Measurements from ENCODE around the gene DPH6.
A peak's percentile ranks its signal among the peaks of the same experiment; 100 is the strongest.

DPH6 gene

DNA sequence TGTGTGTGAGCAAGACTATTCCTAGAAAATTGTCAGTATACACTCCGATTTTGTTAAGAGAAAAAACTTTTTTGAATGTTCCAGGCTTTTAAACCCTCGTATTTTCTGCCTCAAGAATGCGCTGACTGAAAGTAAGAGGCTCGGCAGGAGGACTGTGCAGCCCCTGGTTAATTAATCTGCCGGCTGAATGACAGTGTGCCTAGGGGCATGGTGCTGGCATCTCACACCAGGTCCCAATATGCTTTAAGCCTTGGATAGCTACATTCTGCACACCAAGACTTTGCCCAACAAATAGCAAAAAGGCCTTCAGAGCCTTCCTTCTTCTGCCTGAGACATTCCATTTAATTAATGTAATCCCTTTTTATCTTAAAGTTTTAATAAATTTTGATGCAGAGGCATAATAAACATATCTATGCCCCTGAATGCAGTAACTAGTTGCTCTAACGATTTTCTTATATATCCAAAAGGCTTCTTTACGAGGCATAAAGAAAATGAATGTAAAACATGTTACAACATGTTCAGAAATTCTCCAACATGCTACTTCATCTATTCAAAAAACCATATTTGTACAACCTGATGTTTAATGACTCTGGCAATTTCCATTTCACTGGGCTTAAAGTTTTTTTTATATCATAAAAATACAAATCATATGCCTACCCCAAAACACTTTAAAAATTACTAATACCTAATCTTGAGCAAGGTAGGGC lies 37.9 kb downstream of the DPH6 start:
- Histone ChIP-seq H3K27me3 (ENCODE audit: insufficient read depth, low read length) (no peaks in the 10 kb centered on the region), H3K4me3 (ENCODE audit: low read depth, low read length) (no peak overlapping the region), H3K27ac (ENCODE audit: low read depth, low read length) (no peak overlapping the region), H2AFZ (ENCODE audit: low read length, unreplicated experiment) (peak overlapping the region; percentile 48), H3K79me2 (ENCODE audit: control insufficient read depth, insufficient read depth, low read length, unreplicated experiment) (no peaks in the 10 kb centered on the region), H3K36me3 (ENCODE audit: insufficient read depth, low read length) (no peaks in the 10 kb centered on the region), H3K4me1 (ENCODE audit: control insufficient read depth, insufficient read depth, low read length, unreplicated experiment) (peaks cover 5% of the 10 kb centered on the region)

- Histone ChIP-seq H3K4me1 (ENCODE audit: control insufficient read depth, insufficient read depth, low read length, unreplicated experiment) (peaks cover 5% of the 10 kb centered on the region), H3K27ac (ENCODE audit: low read depth, low read length) (no peak overlapping the region)
Measured at GRCh38 chr15:35506272-35506870, 39.6 kb downstream of the DPH6 start.

DNA sequence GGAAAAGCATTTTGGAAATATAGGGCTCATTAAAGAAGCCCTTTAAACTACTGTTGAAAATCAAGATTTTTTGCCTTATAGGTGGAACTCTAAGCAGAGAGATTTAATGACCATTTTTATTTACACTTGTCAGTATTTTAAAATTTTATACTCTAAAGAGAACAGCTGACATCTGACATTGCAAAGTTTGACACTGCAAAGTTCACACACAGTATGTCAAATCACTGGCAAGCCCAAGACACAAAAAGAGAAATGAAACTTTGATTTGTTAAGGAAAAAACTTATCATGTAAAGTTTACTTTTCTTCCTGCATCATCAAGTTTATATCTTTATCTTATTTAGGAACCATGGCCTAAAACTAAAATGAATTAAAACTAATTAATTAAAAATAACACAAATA lies 40.2 kb downstream of the DPH6 start:
- H3K27me3 ChIP-seq (ENCODE audit: insufficient read depth, low read length): no peaks in the 10 kb centered on the region
- H3K36me3 ChIP-seq (ENCODE audit: insufficient read depth, low read length): no peaks in the 10 kb centered on the region
- H3K4me1 ChIP-seq (ENCODE audit: control insufficient read depth, insufficient read depth, low read length, unreplicated experiment): peaks cover 5% of the 10 kb centered on the region
- no peaks in the 10 kb centered on the region for H3K79me2 ChIP-seq (ENCODE audit: control insufficient read depth, insufficient read depth, low read length, unreplicated experiment)
- H3K27ac ChIP-seq (ENCODE audit: low read depth, low read length): no peak overlapping the region
- H3K4me3 ChIP-seq (ENCODE audit: low read depth, low read length): no peak overlapping the region
- peak overlapping the region; percentile 20 for H2AFZ ChIP-seq (ENCODE audit: low read length, unreplicated experiment)

More at GRCh38 chr15:35506272-35506870, 39.6 kb downstream of the DPH6 start:
- no peak overlapping the region for H2AFZ ChIP-seq (ENCODE audit: low read length, unreplicated experiment)
- no peaks in the 10 kb centered on the region for H3K79me2 ChIP-seq (ENCODE audit: control insufficient read depth, insufficient read depth, low read length, unreplicated experiment)
- no peaks in the 10 kb centered on the region for H3K36me3 ChIP-seq (ENCODE audit: insufficient read depth, low read length)
- no peaks in the 10 kb centered on the region for H3K27me3 ChIP-seq (ENCODE audit: insufficient read depth, low read length)
- H3K4me3 ChIP-seq (ENCODE audit: low read depth, low read length): no peak overlapping the region

DNA sequence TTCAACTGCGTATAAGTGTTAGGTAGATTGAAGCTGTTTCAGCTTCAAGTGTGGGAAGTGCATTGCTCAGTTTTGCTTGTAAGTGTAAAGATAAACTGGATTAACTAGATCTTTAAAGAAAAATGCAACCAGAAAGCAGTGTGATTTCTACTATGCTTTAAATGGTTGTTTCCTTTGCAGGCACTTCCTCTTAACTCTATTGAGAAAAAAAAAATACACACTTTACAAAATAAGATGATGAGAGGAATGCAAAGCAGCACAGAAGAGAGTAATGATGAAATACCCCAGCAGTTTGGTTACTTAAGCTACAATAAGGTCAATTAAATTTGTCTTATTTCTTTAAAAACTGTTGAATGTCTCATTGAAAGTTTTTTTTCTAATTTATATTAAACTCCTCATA lies 40.8 kb downstream of the DPH6 start:
- Histone ChIP-seq H2AFZ (ENCODE audit: low read length, unreplicated experiment) (no peak overlapping the region), H3K4me3 (ENCODE audit: low read depth, low read length) (no peak overlapping the region), H3K36me3 (ENCODE audit: insufficient read depth, low read length) (no peaks in the 10 kb centered on the region), H3K27me3 (ENCODE audit: insufficient read depth, low read length) (no peaks in the 10 kb centered on the region), H3K27ac (ENCODE audit: low read depth, low read length) (no peak overlapping the region), H3K79me2 (ENCODE audit: control insufficient read depth, insufficient read depth, low read length, unreplicated experiment) (no peaks in the 10 kb centered on the region), H3K4me1 (ENCODE audit: control insufficient read depth, insufficient read depth, low read length, unreplicated experiment) (peaks cover 5% of the 10 kb centered on the region)

DNA sequence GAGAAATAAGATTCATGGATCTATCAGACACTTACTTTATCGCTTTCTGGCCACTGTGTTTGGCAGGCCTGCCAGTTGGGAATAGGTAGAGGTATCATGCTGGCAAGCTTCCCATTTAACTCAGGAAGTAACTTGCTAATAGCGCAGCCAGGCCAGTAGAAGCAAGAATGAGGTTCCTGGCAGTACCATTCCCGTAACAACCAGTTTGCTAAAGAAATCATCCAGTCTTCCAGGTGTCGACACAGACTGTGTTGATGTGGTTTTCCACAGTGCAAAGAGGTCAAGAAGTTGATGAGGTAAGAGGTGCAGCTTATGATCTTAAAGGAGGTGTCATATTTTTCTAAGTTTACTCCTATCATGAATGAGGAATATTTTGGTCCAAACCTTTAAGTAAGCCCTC lies 46.2 kb downstream of the DPH6 start:
- H2AFZ ChIP-seq (ENCODE audit: low read length, unreplicated experiment): no peak overlapping the region
- no peaks in the 10 kb centered on the region for H3K4me1 ChIP-seq (ENCODE audit: control insufficient read depth, insufficient read depth, low read length, unreplicated experiment)
- no peak overlapping the region for H3K27ac ChIP-seq (ENCODE audit: low read depth, low read length)
- H3K27me3 ChIP-seq (ENCODE audit: insufficient read depth, low read length): no peaks in the 10 kb centered on the region
- no peaks in the 10 kb centered on the region for H3K79me2 ChIP-seq (ENCODE audit: control insufficient read depth, insufficient read depth, low read length, unreplicated experiment)
- H3K36me3 ChIP-seq (ENCODE audit: insufficient read depth, low read length): no peaks in the 10 kb centered on the region
- H3K4me3 ChIP-seq (ENCODE audit: low read depth, low read length): no peak overlapping the region

GRCh38 chr15:35496585-35496984 lies 49.4 kb downstream of the DPH6 start:
- Histone ChIP-seq H3K27ac (ENCODE audit: low read depth, low read length) (no peak overlapping the region), H3K27me3 (ENCODE audit: insufficient read depth, low read length) (no peaks in the 10 kb centered on the region)

DNA sequence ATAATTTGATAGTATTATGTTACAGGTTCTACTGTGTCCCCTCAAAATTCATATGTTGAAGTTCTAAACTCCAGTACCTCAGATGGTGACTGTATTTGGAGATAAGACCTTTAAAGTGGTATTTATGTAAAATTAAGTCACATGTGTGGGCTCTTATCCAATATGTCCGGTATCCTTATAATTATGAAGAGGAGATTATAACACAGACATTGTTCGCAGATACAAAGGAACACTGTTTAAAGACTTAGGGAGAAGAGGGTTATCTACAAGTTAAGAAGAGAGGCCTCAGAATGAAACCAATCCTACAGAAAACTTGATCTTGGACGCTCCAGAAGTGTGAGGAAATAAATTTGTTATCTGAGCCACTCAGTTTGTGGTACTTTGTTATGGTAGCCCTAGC lies 50.9 kb downstream of the DPH6 start:
- no peaks in the 10 kb centered on the region for H3K4me1 ChIP-seq (ENCODE audit: control insufficient read depth, insufficient read depth, low read length, unreplicated experiment)
- H2AFZ ChIP-seq (ENCODE audit: low read length, unreplicated experiment): no peak overlapping the region
- H3K36me3 ChIP-seq (ENCODE audit: insufficient read depth, low read length): no peaks in the 10 kb centered on the region
- H3K27me3 ChIP-seq (ENCODE audit: insufficient read depth, low read length): no peaks in the 10 kb centered on the region
- no peak overlapping the region for H3K4me3 ChIP-seq (ENCODE audit: low read depth, low read length)
- H3K27ac ChIP-seq (ENCODE audit: low read depth, low read length): no peak overlapping the region
- H3K79me2 ChIP-seq (ENCODE audit: control insufficient read depth, insufficient read depth, low read length, unreplicated experiment): no peaks in the 10 kb centered on the region

More at GRCh38 chr15:35496585-35496984, 49.4 kb downstream of the DPH6 start:
- no peaks in the 10 kb centered on the region for H3K79me2 ChIP-seq (ENCODE audit: control insufficient read depth, insufficient read depth, low read length, unreplicated experiment)
- H3K4me1 ChIP-seq (ENCODE audit: control insufficient read depth, insufficient read depth, low read length, unreplicated experiment): no peaks in the 10 kb centered on the region
- H3K4me3 ChIP-seq (ENCODE audit: low read depth, low read length): no peak overlapping the region
- H3K36me3 ChIP-seq (ENCODE audit: insufficient read depth, low read length): no peaks in the 10 kb centered on the region
- no peak overlapping the region for H2AFZ ChIP-seq (ENCODE audit: low read length, unreplicated experiment)

GRCh38 chr15:35491999-35492398 lies 54.0 kb downstream of the DPH6 start:
- Histone ChIP-seq H3K4me3 (ENCODE audit: low read depth, low read length) (no peak overlapping the region), H3K27me3 (ENCODE audit: insufficient read depth, low read length) (no peaks in the 10 kb centered on the region), H3K36me3 (ENCODE audit: insufficient read depth, low read length) (0 out of 2 replicates have a peak, but pooled peaks cover 3% of the 10 kb centered on the region), H2AFZ (ENCODE audit: low read length, unreplicated experiment) (no peak overlapping the region), H3K27ac (ENCODE audit: low read depth, low read length) (no peak overlapping the region), H3K79me2 (ENCODE audit: control insufficient read depth, insufficient read depth, low read length, unreplicated experiment) (no peaks in the 10 kb centered on the region), H3K4me1 (ENCODE audit: control insufficient read depth, insufficient read depth, low read length, unreplicated experiment) (no peaks in the 10 kb centered on the region)

GRCh38 chr15:35491173-35491572 lies 54.8 kb downstream of the DPH6 start:
- Histone ChIP-seq H3K27me3 (ENCODE audit: insufficient read depth, low read length) (no peaks in the 10 kb centered on the region), H3K36me3 (ENCODE audit: insufficient read depth, low read length) (0 out of 2 replicates have a peak, but pooled peaks cover 3% of the 10 kb centered on the region), H3K79me2 (ENCODE audit: control insufficient read depth, insufficient read depth, low read length, unreplicated experiment) (no peaks in the 10 kb centered on the region), H3K4me1 (ENCODE audit: control insufficient read depth, insufficient read depth, low read length, unreplicated experiment) (no peaks in the 10 kb centered on the region), H3K27ac (ENCODE audit: low read depth, low read length) (no peak overlapping the region), H3K4me3 (ENCODE audit: low read depth, low read length) (no peak overlapping the region), H2AFZ (ENCODE audit: low read length, unreplicated experiment) (no peak overlapping the region)

GRCh38 chr15:35490511-35490910 lies 55.5 kb downstream of the DPH6 start:
- Histone ChIP-seq H3K36me3 (ENCODE audit: insufficient read depth, low read length) (0 out of 2 replicates have a peak, but pooled peaks cover 3% of the 10 kb centered on the region), H3K4me1 (ENCODE audit: control insufficient read depth, insufficient read depth, low read length, unreplicated experiment) (no peaks in the 10 kb centered on the region), H3K4me3 (ENCODE audit: low read depth, low read length) (no peak overlapping the region), H3K79me2 (ENCODE audit: control insufficient read depth, insufficient read depth, low read length, unreplicated experiment) (no peaks in the 10 kb centered on the region), H2AFZ (ENCODE audit: low read length, unreplicated experiment) (no peak overlapping the region), H3K27ac (ENCODE audit: low read depth, low read length) (no peak overlapping the region), H3K27me3 (ENCODE audit: insufficient read depth, low read length) (no peaks in the 10 kb centered on the region)

- H3K36me3 ChIP-seq (ENCODE audit: insufficient read depth, low read length): 0 out of 2 replicates have a peak, but pooled peaks cover 3% of the 10 kb centered on the region
- no peak overlapping the region for H3K27ac ChIP-seq (ENCODE audit: low read depth, low read length)
- no peaks in the 10 kb centered on the region for H3K4me1 ChIP-seq (ENCODE audit: control insufficient read depth, insufficient read depth, low read length, unreplicated experiment)
- H3K79me2 ChIP-seq (ENCODE audit: control insufficient read depth, insufficient read depth, low read length, unreplicated experiment): no peaks in the 10 kb centered on the region
- H3K27me3 ChIP-seq (ENCODE audit: insufficient read depth, low read length): no peaks in the 10 kb centered on the region
- H3K4me3 ChIP-seq (ENCODE audit: low read depth, low read length): no peak overlapping the region
- no peak overlapping the region for H2AFZ ChIP-seq (ENCODE audit: low read length, unreplicated experiment)
Measured at GRCh38 chr15:35487417-35487816, 58.5 kb downstream of the DPH6 start.

All from ACC112 (cell line).